ENCODE data around the gene CELF2. TPM values are rescaled to one million over a fixed set of nuclear protein-coding genes. Genes with fewer than 3 reads are reported as not detected.

Gene CELF2
- total and polyA plus RNA-seq, 2 of the 4 experiments (the other 2 are of a cell fraction), result 3.5 to 6.6 TPM

- H3K23ac ChIP-seq (ENCODE audit: low read depth, low read length), result no peak overlapping the region
- no peaks in the 10 kb centered on the region for H3K27me3 ChIP-seq (ENCODE audit: control insufficient read depth, insufficient read depth, low read length)
- no peak overlapping the region for H3K56ac ChIP-seq (ENCODE audit: extremely low read depth, insufficient read depth, low read length)
- H2AK9ac ChIP-seq (replicated peaks; ENCODE audit: low read depth, low read length, poor library complexity), result no peak overlapping the region
- no peak overlapping the region for H4K8ac ChIP-seq (ENCODE audit: low read depth in 2 of 2, low read length in 2 of 2)
- H3K4ac ChIP-seq (ENCODE audit: low read depth, low read length), result no peak overlapping the region
- H4K5ac ChIP-seq (ENCODE audit: low read depth, low read length), result no peak overlapping the region
- WGBS, 2 experiments (ENCODE audit: extremely low coverage in 2 of 2, insufficient read length in 1 of 2), result no CpG with 5 or more reads among the region's 3 CpGs
- H3K27ac ChIP-seq (ENCODE audit: insufficient read depth, low read length), result no peak overlapping the region
- H4K20me1 ChIP-seq (ENCODE audit: insufficient read depth, low read length), result no peaks in the 10 kb centered on the region
- no peak overlapping the region for H3K14ac ChIP-seq (replicated peaks; ENCODE audit: low read depth, low read length)
- peaks cover 4% of the 10 kb centered on the region for H3K9me3 ChIP-seq (ENCODE audit: control insufficient read depth, insufficient read depth, low read length)
- H2BK20ac ChIP-seq (ENCODE audit: low read depth, low read length), result no peak overlapping the region
- no peak overlapping the region for H2AK5ac ChIP-seq (ENCODE audit: low read depth, low read length)
- ChIA-PET POLR2A (ENCODE audit: unreplicated experiment) (no interaction called here), CTCF (no interaction called here)
- dilution Hi-C loops (cut with HindIII; ENCODE audit: low sequenced_read_pairs, unreplicated experiment), result no loop called here
- no peak overlapping the region for H2AFZ ChIP-seq (replicated peaks; ENCODE audit: low read length, poor library complexity)
- no peaks in the 10 kb centered on the region for H3K9me1 ChIP-seq (ENCODE audit: insufficient read depth, low read length)
- DNase-seq, result no peak
- no peak overlapping the region for H2BK15ac ChIP-seq (ENCODE audit: low read depth, low read length)
- H3K4me2 ChIP-seq (ENCODE audit: low read depth, low read length), result no peak overlapping the region
- intact Hi-C loops (cut with micrococcal nuclease), result no loop called here
- in situ Hi-C loops (cut with MboI; ENCODE audit: low sequenced_read_pairs), result no loop called here
- H3K4me3 ChIP-seq (ENCODE audit: insufficient read depth, low read depth, low read length), result no peak overlapping the region
- TF ChIP-seq NFE2L2 (IDR thresholded peaks at IDR 0.05; ENCODE audit: low read depth, low read length), result no peak
- TF ChIP-seq POLR2A (IDR thresholded peaks at IDR 0.05; ENCODE audit: low read depth, low read length), result no peak
- no peak for TF ChIP-seq MXI1 (IDR thresholded peaks at IDR 0.05; ENCODE audit: borderline replicate concordance, low read depth, low read length)
- TF ChIP-seq BHLHE40 (IDR thresholded peaks at IDR 0.05; ENCODE audit: low read depth, low read length), result no peak
- TF ChIP-seq MAZ (IDR thresholded peaks at IDR 0.05; ENCODE audit: borderline replicate concordance, low read depth, low read length), result no peak
- no peak for TF ChIP-seq SMC3 (IDR thresholded peaks at IDR 0.05; ENCODE audit: low read depth, low read length)
- no peak for TF ChIP-seq RAD21 (IDR thresholded peaks at IDR 0.05; ENCODE audit: low read length)
- TF ChIP-seq, protein P1, sequence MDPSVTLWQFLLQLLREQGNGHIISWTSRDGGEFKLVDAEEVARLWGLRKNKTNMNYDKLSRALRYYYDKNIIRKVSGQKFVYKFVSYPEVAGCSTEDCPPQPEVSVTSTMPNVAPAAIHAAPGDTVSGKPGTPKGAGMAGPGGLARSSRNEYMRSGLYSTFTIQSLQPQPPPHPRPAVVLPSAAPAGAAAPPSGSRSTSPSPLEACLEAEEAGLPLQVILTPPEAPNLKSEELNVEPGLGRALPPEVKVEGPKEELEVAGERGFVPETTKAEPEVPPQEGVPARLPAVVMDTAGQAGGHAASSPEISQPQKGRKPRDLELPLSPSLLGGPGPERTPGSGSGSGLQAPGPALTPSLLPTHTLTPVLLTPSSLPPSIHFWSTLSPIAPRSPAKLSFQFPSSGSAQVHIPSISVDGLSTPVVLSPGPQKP (IDR thresholded peaks at IDR 0.05; ENCODE audit: borderline replicate concordance, low read depth, low read length), result no peak
- TF ChIP-seq CHD1 (IDR thresholded peaks at IDR 0.05; ENCODE audit: low read depth, low read length), result no peak
- TF ChIP-seq, protein P2, sequence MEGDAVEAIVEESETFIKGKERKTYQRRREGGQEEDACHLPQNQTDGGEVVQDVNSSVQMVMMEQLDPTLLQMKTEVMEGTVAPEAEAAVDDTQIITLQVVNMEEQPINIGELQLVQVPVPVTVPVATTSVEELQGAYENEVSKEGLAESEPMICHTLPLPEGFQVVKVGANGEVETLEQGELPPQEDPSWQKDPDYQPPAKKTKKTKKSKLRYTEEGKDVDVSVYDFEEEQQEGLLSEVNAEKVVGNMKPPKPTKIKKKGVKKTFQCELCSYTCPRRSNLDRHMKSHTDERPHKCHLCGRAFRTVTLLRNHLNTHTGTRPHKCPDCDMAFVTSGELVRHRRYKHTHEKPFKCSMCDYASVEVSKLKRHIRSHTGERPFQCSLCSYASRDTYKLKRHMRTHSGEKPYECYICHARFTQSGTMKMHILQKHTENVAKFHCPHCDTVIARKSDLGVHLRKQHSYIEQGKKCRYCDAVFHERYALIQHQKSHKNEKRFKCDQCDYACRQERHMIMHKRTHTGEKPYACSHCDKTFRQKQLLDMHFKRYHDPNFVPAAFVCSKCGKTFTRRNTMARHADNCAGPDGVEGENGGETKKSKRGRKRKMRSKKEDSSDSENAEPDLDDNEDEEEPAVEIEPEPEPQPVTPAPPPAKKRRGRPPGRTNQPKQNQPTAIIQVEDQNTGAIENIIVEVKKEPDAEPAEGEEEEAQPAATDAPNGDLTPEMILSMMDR (conservative IDR thresholded peaks at IDR 0.05; ENCODE audit: low read depth, low read length), result no peak
- no peak for TF ChIP-seq FOS (IDR thresholded peaks at IDR 0.05; ENCODE audit: low read depth, low read length)
- TF ChIP-seq RFX5 (IDR thresholded peaks at IDR 0.05; ENCODE audit: low read depth, low read length), result no peak
- TF ChIP-seq MAFK (IDR thresholded peaks at IDR 0.05; ENCODE audit: low read depth, low read length), result no peak
- TF ChIP-seq USF2 (IDR thresholded peaks at IDR 0.05; ENCODE audit: low read depth, low read length), result no peak
- no peak for TF ChIP-seq CEBPB (IDR thresholded peaks at IDR 0.05; ENCODE audit: low read depth, low read length)
- no peak for TF ChIP-seq RCOR1 (IDR thresholded peaks at IDR 0.05; ENCODE audit: insufficient replicate concordance, low read length)
- BruUV-seq (replicated peaks), result no TSS peak
- H3K36me3 ChIP-seq (ENCODE audit: control insufficient read depth, insufficient read depth, low read length), result no peaks in the 10 kb centered on the region
- no peaks in the 10 kb centered on the region for H3K79me1 ChIP-seq (ENCODE audit: low read depth in 1 of 2, low read length in 2 of 2)
- no peak overlapping the region for H4K91ac ChIP-seq (ENCODE audit: insufficient read depth, low read depth, low read length)
- no peak overlapping the region for H2BK120ac ChIP-seq (ENCODE audit: low read depth, low read length)
- H3K4me1 ChIP-seq (ENCODE audit: control insufficient read depth, insufficient read depth, low read length), result no peaks in the 10 kb centered on the region
- no peak overlapping the region for H2BK5ac ChIP-seq (ENCODE audit: low read depth, low read length, poor library complexity, severe bottlenecking)
- no peak overlapping the region for H3K18ac ChIP-seq (ENCODE audit: low read depth, low read length)
- no peak for ATAC-seq (ENCODE audit: low read depth)
- no peak overlapping the region for H3K9ac ChIP-seq (ENCODE audit: low read depth, low read length)
These were observed 166.4 kb downstream of the CELF2 start for GRCh38 chr10:11184093-11184492.
